AG04450 (cell line): ENCODE measurements around the gene RPL36A. TPM values are rescaled to one million over a fixed set of nuclear protein-coding genes. Genes with fewer than 3 reads are reported as not detected.
A peak's percentile ranks its signal among the peaks of the same experiment; 100 is the strongest.

ENCODE experiments used
- CTCF ChIA-PET: fragments of 300-600, 350-600 bp; formaldehyde crosslinking; extraction: SDS; loops from one replicate; lab custom pipeline; 2022; ENCODE audit warnings: antibody characterized with exemption, inconsistent platforms; lab: Charles Lee
- POLR2A ChIA-PET: fragments of 350-600 bp; formaldehyde crosslinking; extraction: SDS; loops from one replicate; lab custom pipeline; 2021; ENCODE audit warnings: antibody characterized with exemption, inconsistent platforms; lab: Yijun Ruan, JAX
- DNase-seq: peaks from one replicate; pipeline ENCODE4 v3.0.0-alpha.2; 2011; ENCODE audit warnings: low read depth, low spot score
- H3K27ac ChIP-seq: one replicate; pipeline ENCODE4 v1.5.1; 2012; ENCODE audit warnings: low read depth, low read length, control low read depth
- H3K27me3 ChIP-seq: one replicate; pipeline ENCODE4 v1.6.0; 2012; ENCODE audit warnings: low read length; ENCODE audit not compliant: control insufficient read depth, insufficient read depth
- H3K4me3 ChIP-seq: 2 replicates; pipeline ENCODE4 v1.5.1; 2011; ENCODE audit warnings: mild to moderate bottlenecking, low read depth, low read length, control low read depth
- H3K9me3 ChIP-seq: 2 replicates; pipeline ENCODE4 v1.5.1; 2012; ENCODE audit warnings: low read length; ENCODE audit not compliant: control insufficient read depth, insufficient read depth
- CTCF ChIP-seq: IDR thresholded peaks from 2 replicates; pipeline ENCODE4 v1.5.1; 2011; ENCODE audit warnings: low read depth, low read length, control low read depth, inconsistent platforms
- polyA plus RNA-seq: library from polyadenylated mRNA; depleted of rRNA; stranded (reverse); fragments of >200 nt; gene quantifications from 2 replicates; pipeline ENCODE4 v1.2.3, GENCODE V29; 2011

The RPL36A gene
- polyA plus RNA-seq, 1 experiment = 2,123 TPM

- Histone ChIP-seq H3K27me3 (no peaks in the 10 kb centered on the region), H3K4me3 (no peak overlapping the region), H3K9me3 (no peaks in the 10 kb centered on the region), H3K27ac (no peak overlapping the region)
- peak; percentile 41 for TF ChIP-seq CTCF
- no peak for DNase-seq
- ChIA-PET CTCF (no interaction called here), POLR2A (no interaction called here)
Observed at GRCh38 chrX:101357166-101357795, 33.5 kb upstream of the RPL36A start.

DNA sequence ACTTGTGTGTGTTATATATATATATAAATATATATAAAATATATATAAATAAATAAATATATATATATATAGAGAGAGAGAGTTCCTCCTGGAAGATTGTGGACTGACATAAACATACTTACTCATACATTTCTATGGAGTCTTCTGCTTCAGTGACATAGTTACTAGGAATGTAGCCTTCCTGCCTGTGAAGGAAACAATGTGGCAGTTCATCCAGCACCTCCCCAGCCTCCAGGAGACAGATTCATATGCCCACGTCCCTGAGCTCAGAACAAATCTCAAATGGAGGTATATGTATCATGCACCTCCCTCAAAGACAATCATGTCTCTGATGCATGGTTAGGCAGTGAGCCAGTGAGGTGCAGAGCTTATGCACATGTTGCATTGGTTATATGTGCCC lies 30.8 kb upstream of the RPL36A start:
- CTCF ChIA-PET = interaction anchor here (0.6 to 2.1 kb wide), 2 partner anchors 30 to 102 kb away, joined by 3 to 6 read pairs; no protein-coding TSS in a partner anchor
- Histone ChIP-seq H3K27me3 (no peaks in the 10 kb centered on the region), H3K9me3 (no peaks in the 10 kb centered on the region), H3K4me3 (no peak overlapping the region), H3K27ac (no peak overlapping the region)
- POLR2A ChIA-PET = interaction anchor here (1.1 to 1.2 kb wide), 2 partner anchors 13 to 31 kb away, joined by 3 to 8 read pairs; partner anchors contain the start of gene RPL36A
- no peak for TF ChIP-seq CTCF
- DNase-seq = no peak

- Histone ChIP-seq H3K27ac (no peak overlapping the region), H3K27me3 (no peaks in the 10 kb centered on the region), H3K4me3 (no peak overlapping the region), H3K9me3 (no peaks in the 10 kb centered on the region)
- POLR2A ChIA-PET = interaction anchor here (1.1 to 1.2 kb wide), 2 partner anchors 14 to 30 kb away, joined by 3 to 8 read pairs; partner anchors contain the start of gene RPL36A
- CTCF ChIA-PET = interaction anchor here (2.1 kb wide), 1 partner anchor 30 kb away, joined by 6 read pairs; no protein-coding TSS in a partner anchor
- TF ChIP-seq CTCF = no peak
- DNase-seq = no peak
Observed at GRCh38 chrX:101360390-101360789, 30.4 kb upstream of the RPL36A start.

- Histone ChIP-seq H3K9me3 (no peaks in the 10 kb centered on the region), H3K27me3 (no peaks in the 10 kb centered on the region), H3K4me3 (no peak overlapping the region), H3K27ac (no peak overlapping the region)
- DNase-seq = no peak
- TF ChIP-seq CTCF = no peak
- ChIA-PET CTCF (no interaction called here), POLR2A (no interaction called here)
Observed at GRCh38 chrX:101362116-101362515, 28.7 kb upstream of the RPL36A start.

GRCh38 chrX:101362757-101363156 lies 28.1 kb upstream of the RPL36A start:
- POLR2A ChIA-PET = no interaction called here
- DNase-seq = no peak
- Histone ChIP-seq H3K4me3 (no peak overlapping the region), H3K9me3 (no peaks in the 10 kb centered on the region), H3K27me3 (no peaks in the 10 kb centered on the region), H3K27ac (no peak overlapping the region)
- CTCF ChIA-PET = no interaction called here
- no peak for TF ChIP-seq CTCF
